Iris pigment epithelial cell (primary cell): ENCODE measurements around the gene ECI2.

Source experiments
- DNase-seq: peaks from one replicate; pipeline ENCODE4 v3.0.0-alpha.2; 2011; ENCODE audit warnings: low read depth

The ECI2 gene, protein sequence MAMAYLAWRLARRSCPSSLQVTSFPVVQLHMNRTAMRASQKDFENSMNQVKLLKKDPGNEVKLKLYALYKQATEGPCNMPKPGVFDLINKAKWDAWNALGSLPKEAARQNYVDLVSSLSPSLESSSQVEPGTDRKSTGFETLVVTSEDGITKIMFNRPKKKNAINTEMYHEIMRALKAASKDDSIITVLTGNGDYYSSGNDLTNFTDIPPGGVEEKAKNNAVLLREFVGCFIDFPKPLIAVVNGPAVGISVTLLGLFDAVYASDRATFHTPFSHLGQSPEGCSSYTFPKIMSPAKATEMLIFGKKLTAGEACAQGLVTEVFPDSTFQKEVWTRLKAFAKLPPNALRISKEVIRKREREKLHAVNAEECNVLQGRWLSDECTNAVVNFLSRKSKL

GRCh38 chr6:4134841-4135664 is at the start of gene ECI2:
TSS of gene ECI2 (minus strand) at chr6:4135575. CDS start at chr6:4135560, 15 bp downstream.
- DNase-seq = peak; percentile 50

- DNase-seq = peak; percentile 83
Observed at GRCh38 chr6:4180652-4181255, 45.4 kb upstream of the ECI2 start.

DNA sequence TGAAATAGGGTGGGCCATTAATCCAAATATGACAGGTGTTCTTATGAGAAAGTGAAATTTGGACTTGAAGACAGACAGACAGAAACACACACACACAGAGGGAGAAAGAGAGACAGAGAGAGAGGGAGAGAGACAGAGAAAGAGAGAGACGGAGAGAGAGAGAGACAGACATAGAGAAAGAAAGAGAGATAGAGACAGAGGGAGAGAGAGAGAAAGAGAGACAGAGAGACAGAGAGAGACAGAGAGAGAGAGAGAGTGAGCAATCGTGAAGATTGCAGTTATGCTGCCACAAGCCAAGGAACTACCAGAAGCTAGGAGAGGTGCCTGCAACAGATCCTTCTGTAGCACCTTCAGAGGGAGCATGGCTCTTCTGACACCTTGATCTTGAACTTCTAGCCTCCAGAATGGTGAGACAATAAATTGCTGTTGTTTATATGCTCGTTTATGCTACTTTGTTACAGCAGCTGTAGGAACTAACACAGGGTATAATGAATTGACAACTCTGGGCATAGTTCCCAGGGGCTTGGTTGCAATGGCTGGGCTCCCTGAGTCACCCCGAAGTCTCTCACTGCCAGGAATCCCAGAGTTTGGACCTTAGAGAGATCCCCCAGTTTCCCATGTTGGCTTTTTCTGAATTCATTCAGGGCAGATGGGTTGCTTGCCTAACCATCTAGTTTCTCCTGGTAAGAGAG is 44.7 kb upstream of the ECI2 start:
- DNase-seq = peak; percentile 16

DNA sequence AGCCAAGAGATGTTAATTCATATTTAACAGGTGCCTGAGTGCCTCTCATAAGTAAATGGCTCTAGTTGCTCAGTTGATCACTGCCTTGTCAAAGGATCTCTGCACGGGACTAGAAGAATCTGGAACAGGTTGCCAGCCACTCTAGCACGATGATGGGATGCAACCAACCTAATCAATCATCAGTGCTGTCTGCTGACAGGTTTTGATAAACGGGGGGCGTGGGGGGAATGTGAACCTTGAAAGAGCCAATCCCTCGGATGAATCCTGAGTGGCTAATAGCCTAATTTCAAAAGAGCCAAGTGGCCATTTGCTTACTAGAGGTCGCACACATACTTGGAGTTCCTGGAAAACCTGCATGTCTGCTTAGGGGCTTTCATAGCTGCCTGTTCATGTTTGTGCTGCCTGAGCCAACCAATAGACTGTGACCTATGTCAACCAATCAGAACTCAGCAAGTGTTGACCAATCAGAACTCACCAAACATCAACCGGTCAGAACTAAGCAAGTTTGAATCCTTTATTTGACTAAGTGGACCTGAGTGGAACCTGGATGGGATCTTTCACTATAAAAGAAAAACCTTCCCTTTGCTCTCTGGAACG is 43.5 kb upstream of the ECI2 start:
- no peak for DNase-seq

DNA sequence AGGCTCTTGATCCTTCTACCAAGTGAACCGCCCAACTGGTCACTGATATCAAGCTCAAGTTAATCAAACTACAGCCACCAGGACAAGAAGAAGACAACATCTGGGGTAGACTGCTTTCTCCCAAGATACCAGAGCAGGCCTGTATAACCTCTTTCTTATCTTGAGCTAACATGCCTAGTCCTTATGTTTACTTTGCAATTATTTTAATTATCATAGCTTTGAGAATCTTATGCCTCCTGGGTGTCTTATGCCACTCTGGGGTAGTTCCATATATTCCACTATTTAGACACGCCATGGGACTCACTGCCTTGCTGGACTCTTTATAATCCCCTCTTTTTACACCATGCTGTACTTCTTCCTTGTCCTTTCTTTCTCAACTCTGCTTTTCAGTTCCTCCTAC is 41.5 kb upstream of the ECI2 start:
- DNase-seq = no peak

GRCh38 chr6:4174042-4174441 is 38.7 kb upstream of the ECI2 start:
- DNase-seq = peak; percentile 60

- no peak for DNase-seq
Observed at GRCh38 chr6:4172368-4172767, 37.0 kb upstream of the ECI2 start.

GRCh38 chr6:4170297-4170696 is 34.9 kb upstream of the ECI2 start:
- no peak for DNase-seq

GRCh38 chr6:4169028-4169789 is 33.8 kb upstream of the ECI2 start:
- peak; percentile 80 for DNase-seq

DNA sequence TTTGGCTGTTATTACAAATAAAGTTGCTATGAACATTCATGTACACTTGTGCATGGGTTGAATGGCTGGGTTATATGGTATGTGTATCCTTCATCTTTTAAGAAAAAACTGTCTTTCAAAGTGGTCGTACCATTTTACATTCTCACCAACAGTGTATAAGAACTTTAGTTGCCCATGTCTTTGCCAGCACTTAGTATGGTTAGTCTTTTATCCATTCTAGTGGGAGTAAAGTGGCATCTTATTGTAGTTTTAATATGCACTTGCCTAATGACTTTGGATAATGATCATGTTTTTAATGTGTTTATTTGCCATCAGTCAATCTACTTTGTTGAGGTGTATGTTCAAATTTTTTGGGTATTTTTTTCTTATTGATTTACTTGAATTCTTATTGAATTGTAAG is 32.5 kb upstream of the ECI2 start:
- no peak for DNase-seq

DNA sequence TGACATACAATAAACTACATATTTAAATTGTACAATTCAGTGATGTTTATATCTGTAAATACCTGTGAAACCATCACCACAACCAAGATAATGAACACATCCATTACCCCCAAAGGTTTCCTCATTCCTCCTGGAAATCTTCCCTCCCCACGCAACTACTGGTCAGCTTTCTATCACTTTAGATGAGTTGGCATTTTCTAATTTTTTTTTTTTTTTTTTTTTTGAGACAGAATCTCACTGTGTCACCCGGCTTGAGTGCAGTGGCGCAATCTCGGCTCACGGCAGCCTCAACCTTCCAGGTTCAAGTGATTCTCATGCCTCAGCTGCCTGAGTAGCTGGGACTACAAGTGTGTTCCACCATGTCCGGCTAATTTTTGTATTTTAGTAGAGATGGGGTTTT is 31.7 kb upstream of the ECI2 start:
- no peak for DNase-seq

GRCh38 chr6:4164456-4164855 is 29.1 kb upstream of the ECI2 start:
- no peak for DNase-seq

DNA sequence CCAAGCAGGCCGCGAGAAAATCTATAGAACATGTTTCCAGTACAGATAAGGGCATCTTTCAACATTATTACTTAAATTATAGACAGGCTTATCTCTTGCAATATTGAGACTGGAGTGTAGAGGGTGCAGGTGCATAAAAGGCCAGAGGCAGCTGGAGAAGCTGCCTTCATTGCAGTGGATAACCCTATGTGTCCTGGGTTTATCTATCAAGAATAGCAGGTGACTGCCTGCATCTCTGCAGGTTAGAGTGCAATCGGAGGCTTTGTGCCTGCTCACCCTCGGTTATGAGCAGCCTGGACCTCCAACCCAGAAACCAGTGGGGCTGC is 28.7 kb upstream of the ECI2 start:
- DNase-seq = no peak

- no peak for DNase-seq
Observed at GRCh38 chr6:4163408-4164116, 28.2 kb upstream of the ECI2 start.

- no peak for DNase-seq
Observed at GRCh38 chr6:4162370-4162769, 27.0 kb upstream of the ECI2 start.

- DNase-seq = no peak
Observed at GRCh38 chr6:4159491-4159890, 24.1 kb upstream of the ECI2 start.

- no peak for DNase-seq
Observed at GRCh38 chr6:4157506-4157905, 22.1 kb upstream of the ECI2 start.

DNA sequence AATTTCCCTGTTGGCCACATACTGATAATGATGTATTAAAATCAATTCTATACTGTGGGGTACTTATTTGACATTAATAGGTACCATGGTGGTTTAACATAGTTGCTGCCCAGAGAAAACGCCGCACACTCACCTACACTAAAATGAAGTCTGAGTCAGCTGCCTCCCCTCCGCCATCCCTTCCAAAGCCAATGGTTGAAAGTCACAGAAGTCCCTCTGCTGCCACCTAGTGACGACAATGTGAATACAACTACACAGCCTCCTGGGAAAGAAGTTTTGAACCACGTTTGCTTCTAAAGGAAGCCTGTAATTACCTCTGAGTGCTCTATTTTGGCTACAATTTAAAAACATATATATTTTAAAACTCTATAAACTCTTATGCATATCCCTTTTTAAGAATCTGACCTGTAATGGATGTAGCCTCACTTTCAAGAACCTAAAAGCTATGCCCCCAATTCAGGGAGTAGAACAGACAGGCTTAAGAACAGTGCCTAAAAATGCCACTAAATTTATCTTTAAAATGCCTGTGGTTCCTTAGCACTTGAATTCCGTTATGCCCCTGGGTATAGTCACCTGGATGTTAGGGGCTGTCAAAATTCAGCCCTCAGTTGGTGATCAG is 20.6 kb upstream of the ECI2 start:
- peak; percentile 85 for DNase-seq

GRCh38 chr6:4153514-4153985 is 18.2 kb upstream of the ECI2 start:
- DNase-seq = no peak

- no peak for DNase-seq
Observed at GRCh38 chr6:4145083-4145482, 9.7 kb upstream of the ECI2 start.
